CD4-positive, alpha-beta T cell (primary cell): ENCODE data around the gene MINPP1. TPM values are rescaled to one million over a fixed set of nuclear protein-coding genes. Genes with fewer than 3 reads are reported as not detected.

Source experiments
- ATAC-seq: fragments of 200-7000 bp; cut with Tn5 transposase; one replicate; pipeline ENCODE4 v1.10.0; 2022; ENCODE audit warnings: mild to moderate bottlenecking; ENCODE audit not compliant: poor library complexity
- CTCF ChIA-PET: fragments of 350-600 bp; sonication (Branson Sonifier 250); formaldehyde crosslinking; loops from one replicate; lab custom pipeline; 2021; ENCODE audit warnings: antibody characterized with exemption, inconsistent platforms; lab: Charles Lee
- POLR2A ChIA-PET: fragments of 350-600 bp; sonication (Branson Sonifier 250); formaldehyde crosslinking; loops from one replicate; lab custom pipeline; 2021; ENCODE audit warnings: antibody characterized with exemption, inconsistent platforms; lab: Charles Lee
- DNase-seq, 14 experiments: peaks; one replicate each; pipeline ENCODE4 v3.0.0-alpha.2; 2013 to 2020; ENCODE audit warnings: mixed read lengths in 2 of 14
- H3K27ac ChIP-seq, 2 donors: one replicate each; pipeline versions ENCODE4 v1.5.1 to v1.7.0; 2013; ENCODE audit warnings: low read length in 2 of 2, low read depth in 1 of 2, mild to moderate bottlenecking in 1 of 2
- H3K27me3 ChIP-seq, 2 experiments: 1 replicate in 1 of 2; 2 replicates in 1 of 2; pipeline versions ENCODE4 v1.6.1 to v1.7.0; 2013; ENCODE audit warnings: low read length in 2 of 2, control low read depth in 1 of 2, mild to moderate bottlenecking in 1 of 2, moderate library complexity in 1 of 2; ENCODE audit not compliant: insufficient read depth in 2 of 2, control insufficient read depth in 1 of 2
- H3K36me3 ChIP-seq: one replicate; pipeline ENCODE4 v1.6.1; 2013; ENCODE audit warnings: low read length, control low read depth; ENCODE audit not compliant: insufficient read depth
- H3K4me1 ChIP-seq: one replicate; pipeline ENCODE4 v1.6.1; 2013; ENCODE audit warnings: low read length, control low read depth; ENCODE audit not compliant: insufficient read depth
- H3K4me3 ChIP-seq: one replicate; pipeline ENCODE4 v1.5.1; 2013; ENCODE audit warnings: mild to moderate bottlenecking, low read length, moderate library complexity
- H3K9me3 ChIP-seq, 2 experiments: 1 replicate in 1 of 2; 2 replicates in 1 of 2; pipeline versions ENCODE4 v1.6.1 to v1.7.0; 2013; ENCODE audit warnings: low read length in 2 of 2, mild to moderate bottlenecking in 2 of 2, control low read depth in 1 of 2, moderate library complexity in 1 of 2; ENCODE audit not compliant: control insufficient read depth in 1 of 2, insufficient read depth in 1 of 2
- H3K27ac Mint-ChIP-seq: one replicate; pipeline ENCODE4 v1.8.0; 2020; ENCODE audit warnings: mixed read lengths
- H3K27me3 Mint-ChIP-seq: one replicate; pipeline ENCODE4 v1.8.0; 2021; ENCODE audit warnings: mixed read lengths
- H3K36me3 Mint-ChIP-seq: one replicate; pipeline ENCODE4 v1.8.0; 2021; ENCODE audit warnings: low read depth, mixed read lengths
- H3K4me1 Mint-ChIP-seq: one replicate; pipeline ENCODE4 v1.8.0; 2021; ENCODE audit warnings: low read depth, mixed read lengths
- H3K4me3 Mint-ChIP-seq: one replicate; pipeline ENCODE4 v1.8.0; 2020; ENCODE audit warnings: mild to moderate bottlenecking, mixed read lengths
- H3K9me3 Mint-ChIP-seq: one replicate; pipeline ENCODE4 v1.8.0; 2020; ENCODE audit warnings: mixed read lengths
- CTCF ChIP-seq: fragments of 200-600 bp; IDR thresholded peaks from one replicate; pipeline ENCODE4 v1.8.0; 2022; ENCODE audit warnings: antibody characterized with exemption, mild to moderate bottlenecking
- intact Hi-C, 2 experiments: fragments of 100-400 bp; cut with DNase I in 1 of 2; cut with micrococcal nuclease in 1 of 2; formaldehyde crosslinking; loops; one replicate each; pipeline versions ENCODE4 v1.15.1 to v1.9.0; 2023 to 2025; cut with DNase I, micrococcal nuclease
- total RNA-seq, 174 experiments: library from RNA in 2 of 174; stranded (reverse) in 2 of 174; gene quantifications; one replicate each; pipeline ENCODE4 v1.2.3 and lab custom pipeline; 2021 to 2026

MINPP1 gene
- total RNA-seq, 2 experiments from 2014 or later: 0.50 to 0.69 TPM

- TF ChIP-seq CTCF: no peak
- peaks cover 0 to 6% of the 10 kb centered on the region in 2 experiments for H3K9me3 ChIP-seq
- DNase-seq (no peak), ATAC-seq (no peak)
- H3K27me3 ChIP-seq: no peaks in the 10 kb centered on the region
- no peak overlapping the region for H3K4me3 ChIP-seq
- H3K27ac Mint-ChIP-seq: no peak overlapping the region
- POLR2A ChIA-PET: no interaction called here
- CTCF ChIA-PET: interaction anchor here (0.7 to 1.6 kb wide), 3 partner anchors 10 to 894 kb away, joined by 3 to 7 read pairs (median 3); no protein-coding TSS in a partner anchor
- H3K36me3 Mint-ChIP-seq: peaks cover 64% of the 10 kb centered on the region
- no peak overlapping the region for H3K4me3 Mint-ChIP-seq
- H3K36me3 ChIP-seq: no peaks in the 10 kb centered on the region
- no peaks in the 10 kb centered on the region for H3K4me1 ChIP-seq
- peaks cover 16% of the 10 kb centered on the region for H3K4me1 Mint-ChIP-seq
- intact Hi-C loops: loop anchor here (5.0 to 10.0 kb wide), 3 partner anchors 230 to 1020 kb away; no protein-coding TSS in a partner anchor
- no peaks in the 10 kb centered on the region for H3K27me3 Mint-ChIP-seq
- H3K9me3 Mint-ChIP-seq: no peaks in the 10 kb centered on the region
- no peak overlapping the region for H3K27ac ChIP-seq
Measured at GRCh38 chr10:87534173-87534858, 29.6 kb downstream of the MINPP1 start.

- H3K4me1 ChIP-seq: no peaks in the 10 kb centered on the region
- Mint-ChIP-seq H3K36me3 (peaks cover 78% of the 10 kb centered on the region), H3K4me3 (no peak overlapping the region), H3K4me1 (peaks cover 14% of the 10 kb centered on the region), H3K27me3 (no peaks in the 10 kb centered on the region), H3K27ac (no peak overlapping the region), H3K9me3 (peaks cover 9% of the 10 kb centered on the region)
- intact Hi-C loops: loop anchor here (10.0 kb wide), 2 partner anchors 226 to 1016 kb away; no protein-coding TSS in a partner anchor
- no peaks in the 10 kb centered on the region for H3K27me3 ChIP-seq
- TF ChIP-seq CTCF: no peak
- CTCF ChIA-PET: no interaction called here
- H3K27ac ChIP-seq: no peak overlapping the region
- POLR2A ChIA-PET: interaction anchor here (1.3 kb wide), 1 partner anchor 34 kb away, joined by 3 read pairs; the partner anchor contains the start of gene MINPP1
- DNase-seq (no peak), ATAC-seq (no peak)
- peaks cover 12% of the 10 kb centered on the region for H3K36me3 ChIP-seq
- peaks cover 6 to 9% of the 10 kb centered on the region in 2 experiments for H3K9me3 ChIP-seq
- no peak overlapping the region for H3K4me3 ChIP-seq
Measured at GRCh38 chr10:87538092-87539015, 33.7 kb downstream of the MINPP1 start.

- no peak for TF ChIP-seq CTCF
- no peak for DNase-seq
- peaks cover 6 to 10% of the 10 kb centered on the region in 2 experiments for H3K9me3 ChIP-seq
- no peak overlapping the region for H3K4me3 ChIP-seq
- intact Hi-C loops: no loop called here
- H3K27ac ChIP-seq: no peak overlapping the region
- peaks cover 17% of the 10 kb centered on the region for H3K4me1 Mint-ChIP-seq
- H3K27ac Mint-ChIP-seq: no peak overlapping the region
- CTCF ChIA-PET: no interaction called here
- H3K36me3 Mint-ChIP-seq: peaks cover 78% of the 10 kb centered on the region
- no peak overlapping the region for H3K4me3 Mint-ChIP-seq
- H3K9me3 Mint-ChIP-seq: peaks cover 9% of the 10 kb centered on the region
- no peaks in the 10 kb centered on the region for H3K27me3 ChIP-seq
- H3K27me3 Mint-ChIP-seq: no peaks in the 10 kb centered on the region
- no peak for ATAC-seq
- H3K36me3 ChIP-seq: peaks cover 12% of the 10 kb centered on the region
- POLR2A ChIA-PET: no interaction called here
- peaks cover 4% of the 10 kb centered on the region for H3K4me1 ChIP-seq
Measured at GRCh38 chr10:87541114-87541513, 36.4 kb downstream of the MINPP1 start.
